HG02943 (cell line): ENCODE measurements around the gene EIPR1.

Source experiments
- ATAC-seq: cut with Tn5 transposase; IDR thresholded peaks from one replicate; pipeline ENCODE4 v1.9.1; 2021; ENCODE audit warnings: mild to moderate bottlenecking, low read depth, moderate library complexity; ENCODE audit not compliant: unreplicated experiment

Gene EIPR1

DNA sequence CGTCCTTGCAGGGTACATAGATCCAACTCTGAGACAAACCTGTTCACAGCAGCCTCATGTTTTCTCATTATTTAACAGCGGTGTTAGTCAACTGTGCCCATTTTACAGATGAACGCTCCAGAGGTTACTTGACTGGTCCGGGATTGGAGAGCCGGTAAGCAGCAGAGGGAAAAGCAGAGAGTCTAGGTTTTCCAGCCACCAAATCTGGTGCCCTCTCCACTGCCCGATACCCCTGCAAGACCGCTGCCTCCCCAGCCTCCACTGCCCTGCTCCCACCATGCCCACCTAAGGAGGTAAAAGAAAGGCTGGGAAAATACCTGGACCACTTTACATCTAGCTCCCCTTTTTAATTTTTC, 51.5 kb downstream of the EIPR1 start:
- ATAC-seq = no peak

DNA sequence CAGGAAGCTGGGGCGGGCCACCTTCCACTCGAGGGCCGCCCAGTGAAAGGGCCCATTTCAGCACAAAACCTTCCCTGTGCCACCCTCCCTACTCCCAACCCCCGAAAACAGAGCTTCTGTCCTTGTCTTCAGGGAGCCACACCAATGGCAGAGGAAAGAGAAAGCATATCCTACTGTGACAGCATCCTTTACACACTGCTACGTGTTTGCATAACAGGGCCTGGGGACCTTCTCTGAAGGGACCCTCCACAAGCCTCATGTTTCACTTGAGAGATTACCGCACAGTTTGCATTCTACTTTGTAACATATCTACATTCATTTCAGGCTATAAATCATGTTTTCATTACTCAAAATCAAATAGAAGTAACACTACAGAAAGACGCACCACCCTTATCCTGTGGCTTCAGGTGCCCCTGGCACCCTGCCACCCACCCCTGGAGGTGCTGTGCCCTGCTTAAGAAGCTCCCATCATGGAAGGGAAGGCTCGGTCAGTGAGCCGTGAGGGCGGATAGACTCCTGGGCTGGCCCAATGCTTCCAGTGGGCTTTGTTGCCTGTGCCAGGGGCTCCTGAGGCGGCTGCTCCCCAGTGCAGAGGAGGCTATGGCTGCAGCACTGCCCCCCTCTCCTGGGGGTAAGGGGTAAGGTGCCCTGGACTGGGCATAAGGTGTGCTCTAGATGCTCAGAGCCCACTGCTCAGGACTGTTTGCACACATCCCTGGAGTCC, 52.0 kb downstream of the EIPR1 start:
- ATAC-seq = no peak

DNA sequence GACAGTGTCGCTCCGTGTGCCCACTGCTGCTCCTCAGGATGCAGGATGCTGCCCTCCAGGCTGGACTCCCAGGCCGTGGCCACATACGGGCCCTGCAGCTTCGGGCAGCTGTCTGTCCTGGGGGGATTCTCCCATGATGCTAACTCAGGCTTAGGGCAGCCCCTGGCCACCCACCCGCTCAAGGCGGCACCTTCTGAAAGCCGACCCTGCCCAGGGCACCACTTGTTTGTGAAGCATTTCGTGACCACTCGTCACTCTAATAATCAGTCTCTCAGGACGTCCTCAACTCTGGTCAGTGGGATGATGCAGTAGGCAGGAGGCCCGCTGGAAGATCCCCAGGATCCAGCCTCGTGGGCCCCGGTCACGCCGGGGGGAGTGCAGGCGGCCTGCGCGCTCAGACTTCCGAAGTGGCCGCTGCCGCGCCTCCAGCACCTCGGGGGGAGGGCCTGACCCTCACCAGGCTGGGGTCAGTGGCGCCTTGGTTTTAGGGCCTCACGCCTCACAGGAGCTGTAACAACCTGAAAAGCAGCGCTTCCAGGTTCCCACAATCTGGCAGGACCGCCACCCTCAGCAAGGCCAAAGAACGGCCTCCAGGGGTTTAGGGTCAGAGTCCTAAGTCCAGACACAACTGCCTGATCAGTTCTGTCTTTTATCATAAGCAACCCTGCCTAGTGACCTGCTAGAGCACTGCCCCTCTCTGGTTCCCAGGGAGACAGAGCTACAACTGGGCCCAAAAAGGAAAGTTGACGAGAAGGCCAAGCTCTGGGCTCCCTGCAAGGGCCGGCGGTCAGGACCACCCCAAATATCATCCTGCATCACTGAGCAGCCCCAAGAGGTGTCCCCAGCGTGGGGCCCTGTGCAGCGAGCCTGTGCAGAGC, 53.0 kb downstream of the EIPR1 start:
- no peak for ATAC-seq

DNA sequence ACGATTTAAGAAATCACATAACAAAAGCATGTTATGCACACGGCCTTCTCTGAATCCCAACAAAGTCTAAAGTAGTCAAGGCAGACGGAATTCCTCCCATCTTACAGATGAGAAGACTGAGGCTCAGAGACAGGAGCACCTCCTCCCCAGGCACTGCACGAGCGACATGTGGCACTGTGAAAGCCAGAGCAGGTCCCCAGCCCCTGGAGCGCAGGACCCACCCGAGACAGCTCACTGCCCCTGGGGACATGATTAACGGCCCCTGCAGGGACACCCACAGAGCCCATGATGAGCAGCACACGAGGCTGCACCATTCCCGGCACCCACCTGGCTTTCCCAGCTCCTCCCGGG, 53.6 kb downstream of the EIPR1 start:
- ATAC-seq = no peak

DNA sequence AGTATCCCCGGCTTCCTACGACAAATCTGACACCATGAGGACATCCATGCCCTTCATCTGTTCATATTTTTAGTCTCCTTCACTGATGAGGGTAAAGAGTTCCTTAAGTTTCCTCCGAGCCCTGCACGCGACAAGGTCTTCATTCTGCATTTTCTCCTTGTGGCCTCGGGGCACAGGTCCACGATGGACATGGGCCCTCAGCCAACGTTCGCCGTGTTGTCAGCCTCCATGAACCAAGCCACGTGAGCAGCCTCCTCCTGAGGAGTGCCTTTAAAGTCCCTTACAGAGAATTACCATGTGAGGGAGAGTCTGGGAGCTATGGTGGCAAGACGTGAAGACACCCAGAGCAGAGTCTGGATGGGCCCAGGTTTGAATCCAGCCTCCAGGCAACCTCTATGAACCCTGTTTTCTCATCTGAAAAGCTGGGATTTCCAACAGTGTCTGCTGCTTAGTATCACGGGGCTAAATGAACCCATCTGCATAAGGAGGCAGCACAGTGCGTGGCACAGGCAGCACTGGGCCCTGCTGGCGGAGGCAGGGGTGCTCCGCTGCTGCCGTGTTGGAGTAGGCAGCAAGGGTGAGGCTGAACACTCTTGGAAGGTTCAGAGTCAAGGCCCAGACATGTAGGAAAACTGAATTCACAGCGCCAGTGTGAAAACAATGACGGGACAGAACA, 54.1 kb downstream of the EIPR1 start:
- no peak for ATAC-seq

DNA sequence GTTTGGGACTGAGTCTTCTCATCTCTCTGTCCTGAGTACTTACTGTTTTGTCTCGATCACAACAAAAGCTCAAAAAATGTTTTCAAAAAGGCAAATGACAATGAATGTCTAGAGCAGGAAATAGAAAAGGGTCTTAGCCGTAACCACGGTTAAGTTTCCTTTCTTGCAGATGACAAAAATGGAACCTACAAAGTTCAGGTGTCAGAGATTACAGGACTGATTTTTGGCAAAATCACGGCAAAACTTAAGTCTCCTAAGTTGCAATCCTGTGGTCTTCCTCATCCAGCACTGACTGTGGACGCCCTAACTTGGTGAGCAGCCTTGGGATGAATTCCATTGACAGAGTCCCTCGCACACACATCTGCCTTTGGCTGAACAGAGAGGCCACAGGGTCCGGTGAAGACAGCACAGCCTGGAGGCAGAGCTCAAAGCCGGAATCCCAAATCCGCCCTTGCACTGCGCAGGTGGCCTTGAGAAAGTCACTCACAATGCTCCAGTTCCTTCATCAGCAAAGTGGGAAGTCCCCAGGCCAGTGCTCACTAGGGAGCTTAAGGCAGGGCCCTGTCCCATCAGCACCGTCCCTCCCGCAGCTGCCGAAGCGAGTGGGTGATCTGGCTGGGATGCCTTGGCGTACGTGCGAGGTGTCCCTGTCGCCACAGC, 55.2 kb downstream of the EIPR1 start:
- ATAC-seq = no peak

DNA sequence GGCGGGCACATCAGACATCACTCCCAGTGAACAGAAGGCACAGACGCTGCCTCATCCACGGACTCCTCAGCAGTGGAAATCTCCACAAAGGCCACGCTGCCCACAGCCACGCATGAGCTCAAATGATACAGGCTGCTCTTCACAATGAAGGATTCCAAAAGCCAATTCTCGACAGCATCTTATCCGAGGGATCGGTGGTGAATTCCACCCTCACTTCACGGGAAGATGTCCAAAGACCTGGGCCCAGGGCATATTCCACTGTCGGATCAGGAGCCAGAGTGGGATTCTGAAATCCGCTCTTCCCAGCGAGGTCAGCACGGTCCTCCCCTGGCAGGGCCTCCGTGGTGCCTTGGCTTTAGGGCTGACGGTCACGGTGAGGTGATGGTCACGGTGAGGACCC, 55.8 kb downstream of the EIPR1 start:
- ATAC-seq = no peak

DNA sequence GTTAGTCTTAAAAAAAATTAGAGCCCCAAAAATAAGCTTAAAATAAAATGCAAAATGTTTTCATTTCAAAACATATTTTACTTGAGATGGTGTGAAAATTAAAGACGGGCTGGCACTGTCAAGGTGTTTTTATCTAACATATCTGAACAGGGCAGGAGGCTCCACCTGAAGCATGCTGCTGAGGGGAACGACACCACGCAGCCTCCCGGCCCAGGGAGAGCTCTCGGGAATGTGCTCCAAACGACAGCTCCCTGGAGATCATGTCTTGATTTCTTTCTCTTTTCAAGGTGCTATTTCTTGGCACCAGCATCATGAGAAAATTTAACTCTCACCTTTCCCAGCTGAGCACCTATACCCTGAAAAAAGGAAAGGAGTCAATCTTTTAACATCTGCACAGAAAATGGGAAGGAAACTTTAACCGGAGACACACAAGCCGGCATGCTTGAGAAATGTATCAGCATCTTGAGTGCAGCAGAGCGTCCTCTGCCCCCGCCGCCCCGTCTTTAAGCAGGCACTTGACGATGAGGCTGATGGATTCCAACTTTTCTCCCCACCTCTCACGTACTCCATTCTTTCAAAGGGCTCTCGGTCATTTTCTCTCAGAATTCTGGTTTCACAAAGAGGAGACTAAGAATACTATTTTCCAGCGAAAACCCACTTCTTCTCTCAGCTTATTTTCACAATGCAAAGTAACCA, 56.6 kb downstream of the EIPR1 start:
- no peak for ATAC-seq

DNA sequence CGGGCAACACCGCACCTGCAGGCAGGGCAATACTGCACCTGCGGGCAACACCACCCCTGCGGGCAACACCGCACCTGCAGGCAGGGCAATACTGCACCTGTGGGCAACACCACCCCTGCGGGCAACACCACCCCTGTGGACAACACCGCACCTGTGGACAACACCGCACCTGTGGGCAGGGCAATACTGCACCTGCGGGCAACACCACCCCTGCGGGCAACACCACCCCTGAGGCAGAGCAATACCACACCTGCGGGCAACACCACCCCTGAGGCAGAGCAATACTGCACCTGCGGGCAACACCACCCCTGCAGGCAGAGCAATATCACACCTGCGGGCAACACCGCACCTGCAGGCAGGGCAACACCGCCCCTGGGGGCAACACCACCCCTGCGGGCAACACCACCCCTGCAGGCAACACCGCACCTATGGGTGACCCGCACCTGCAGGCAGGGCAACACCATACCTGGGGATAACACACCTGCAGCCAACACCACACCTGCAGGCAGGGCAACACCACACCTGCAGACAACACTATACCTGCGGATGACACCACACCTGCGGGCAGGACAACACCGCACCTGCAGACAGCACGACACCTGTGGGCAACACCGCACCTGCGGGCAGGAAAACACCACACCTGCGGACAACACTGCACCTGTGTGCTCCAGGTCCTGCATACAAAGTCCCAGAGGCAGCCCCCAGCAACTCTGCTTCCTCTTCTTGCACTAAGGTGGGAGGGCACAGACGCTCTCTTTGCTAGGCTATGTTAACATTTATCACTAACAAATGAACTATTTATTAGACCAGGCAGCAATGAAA, 57.7 kb downstream of the EIPR1 start:
- no peak for ATAC-seq

DNA sequence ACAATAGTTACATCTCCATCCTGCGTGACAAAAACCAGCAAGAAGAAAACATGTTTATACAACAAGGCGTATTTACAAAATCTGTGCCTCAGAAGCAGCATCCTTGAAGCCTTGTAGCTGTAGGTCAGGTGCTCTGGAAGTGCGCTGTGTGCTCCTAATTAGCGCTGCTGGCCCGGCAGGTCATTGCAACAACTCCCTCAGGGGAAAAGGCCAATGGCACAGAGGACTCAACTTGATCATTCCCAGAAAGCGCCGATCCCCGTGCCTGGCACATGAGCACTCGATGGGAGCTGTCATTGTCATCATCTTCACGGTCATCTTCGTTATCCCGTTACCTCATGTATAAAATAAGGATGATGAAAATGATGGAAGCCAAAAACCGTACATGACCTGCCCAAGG, 58.5 kb downstream of the EIPR1 start:
- no peak for ATAC-seq

DNA sequence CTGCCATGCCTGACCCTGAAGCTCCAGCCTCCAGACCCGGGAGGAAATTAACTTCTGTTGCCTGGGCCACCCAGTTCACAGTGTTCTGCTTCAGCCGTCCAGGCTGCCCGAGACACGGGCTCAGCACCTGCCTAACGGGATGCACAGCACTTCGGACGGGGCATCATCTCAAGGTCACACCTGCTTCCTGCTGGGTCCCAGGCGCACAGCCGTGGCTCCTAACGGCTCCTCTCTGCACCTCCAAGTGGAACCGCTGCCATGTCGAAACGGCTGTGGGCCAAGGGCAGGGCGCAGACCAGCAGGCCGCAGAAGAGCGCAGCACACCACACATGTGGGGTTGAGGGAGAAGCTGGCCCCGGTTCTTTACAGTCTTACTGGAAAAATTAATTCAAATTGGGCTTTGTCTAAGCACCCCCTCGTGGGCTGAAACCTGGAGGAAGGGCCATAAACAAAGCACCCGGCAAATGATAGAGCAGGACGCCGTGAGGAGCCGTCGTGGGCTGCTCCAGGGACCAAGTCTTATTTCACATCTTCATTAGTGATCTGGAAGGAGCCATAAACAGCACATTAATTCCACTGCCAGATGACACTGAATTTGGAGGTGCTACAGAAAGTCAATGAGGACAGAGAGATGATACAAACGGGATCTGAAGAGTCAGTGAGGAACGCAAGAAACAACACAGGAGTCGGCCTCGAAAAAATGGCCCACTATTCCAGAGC, 59.6 kb downstream of the EIPR1 start:
- ATAC-seq = no peak

DNA sequence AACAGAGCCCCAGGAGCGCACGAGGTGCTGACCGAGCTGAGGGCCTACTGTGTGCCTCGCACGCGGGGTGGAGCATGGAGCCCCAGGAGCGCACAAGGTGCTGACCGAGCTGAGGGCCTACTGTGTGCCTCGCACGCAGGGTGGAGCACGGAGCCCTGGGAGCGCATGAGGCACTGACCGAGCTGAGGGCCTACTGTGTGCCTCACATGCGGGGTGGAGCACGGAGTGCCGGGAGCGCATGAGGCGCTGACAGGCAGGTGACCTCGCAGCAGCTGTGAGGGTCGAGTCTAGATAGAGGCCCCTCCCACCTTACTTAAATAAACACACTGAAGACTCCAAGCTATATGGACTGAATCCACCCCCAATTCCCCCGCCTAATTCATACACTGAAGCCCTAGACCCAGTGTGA, 60.3 kb downstream of the EIPR1 start:
- ATAC-seq = no peak

DNA sequence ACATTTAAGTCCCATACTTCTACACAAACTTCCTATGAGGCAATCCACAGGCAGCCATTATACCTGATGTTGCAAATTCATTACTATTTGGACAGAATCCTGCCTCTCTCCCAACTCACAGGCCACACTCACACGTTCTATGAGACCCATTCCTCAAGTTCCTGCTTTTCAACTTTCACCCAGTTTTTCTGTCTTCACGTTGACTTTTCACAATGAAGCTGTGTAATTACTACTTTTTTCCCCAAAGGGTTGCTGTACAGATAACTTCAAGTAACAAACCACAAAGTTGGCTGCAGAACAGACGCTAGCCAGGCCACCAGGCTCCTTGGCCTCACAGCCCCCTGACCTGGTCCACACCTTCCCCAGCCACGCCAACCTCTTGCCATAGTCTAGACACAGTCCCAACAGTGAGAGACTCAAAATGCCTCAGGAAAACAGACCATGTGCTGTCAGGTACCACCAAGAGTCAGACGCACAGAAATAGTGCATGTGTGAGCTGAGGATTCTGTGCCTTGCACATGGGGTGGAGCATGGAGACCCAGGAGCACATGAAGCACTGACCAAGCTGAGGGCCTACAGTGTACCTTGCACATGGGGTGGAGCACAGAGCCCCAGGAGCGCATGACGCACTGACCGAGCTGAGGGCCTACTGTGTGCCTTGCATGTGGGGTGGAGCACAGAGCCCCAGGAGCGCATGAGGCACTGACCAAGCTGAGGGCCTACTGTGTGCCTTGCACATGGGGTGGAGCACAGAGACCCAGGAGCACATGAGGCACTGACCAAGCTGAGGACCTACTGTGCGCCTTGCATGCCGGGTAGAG, 61.0 kb downstream of the EIPR1 start:
- no peak for ATAC-seq

DNA sequence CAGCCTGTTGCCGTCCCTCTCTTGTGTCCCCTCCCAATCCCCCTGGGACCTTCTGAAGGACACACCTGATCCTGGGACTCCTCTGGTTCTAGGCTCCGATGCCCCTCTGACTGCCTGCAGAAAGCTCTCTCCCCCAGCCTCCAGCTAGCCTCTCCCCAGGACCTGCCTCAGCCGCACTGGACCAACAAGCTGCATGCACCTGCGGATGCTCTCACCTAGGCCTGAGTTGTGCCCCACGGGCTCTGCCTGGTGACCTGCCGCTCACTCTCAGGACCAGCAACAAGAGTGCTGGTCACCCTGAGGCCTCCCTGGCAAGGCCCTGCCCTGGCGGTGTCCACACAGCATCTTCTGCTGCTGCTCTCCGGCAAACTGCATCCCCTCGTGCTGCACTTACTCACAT, 63.0 kb downstream of the EIPR1 start:
- ATAC-seq = no peak

DNA sequence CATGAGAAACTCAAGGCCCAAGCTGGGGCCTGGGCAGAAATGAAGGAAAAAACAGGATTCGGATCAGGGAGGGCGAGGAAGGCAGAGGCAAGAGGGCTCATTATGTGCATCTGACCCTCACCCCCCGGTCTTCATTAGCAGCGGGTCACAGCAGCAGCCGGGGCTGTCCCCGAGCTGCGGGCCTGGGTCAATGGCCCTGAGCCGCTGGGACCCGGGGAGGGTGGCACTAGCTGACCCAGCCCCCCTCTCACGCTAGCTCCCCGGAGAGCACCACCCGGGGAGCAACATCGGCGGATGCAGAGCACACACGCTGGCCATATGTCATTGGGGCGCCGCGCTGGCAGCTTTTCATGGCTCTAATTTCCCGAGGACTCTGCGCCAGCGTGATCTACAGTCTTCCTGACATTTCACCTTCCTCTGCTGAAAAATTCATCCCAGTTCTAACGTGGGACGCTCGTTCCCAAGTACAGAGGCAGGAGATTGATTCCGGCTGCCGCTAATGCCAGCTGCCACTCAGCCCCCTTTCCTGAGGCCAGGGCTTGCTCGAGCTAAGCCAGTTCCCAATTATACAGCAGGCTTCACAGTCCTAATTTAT, 63.7 kb downstream of the EIPR1 start:
- ATAC-seq = no peak

DNA sequence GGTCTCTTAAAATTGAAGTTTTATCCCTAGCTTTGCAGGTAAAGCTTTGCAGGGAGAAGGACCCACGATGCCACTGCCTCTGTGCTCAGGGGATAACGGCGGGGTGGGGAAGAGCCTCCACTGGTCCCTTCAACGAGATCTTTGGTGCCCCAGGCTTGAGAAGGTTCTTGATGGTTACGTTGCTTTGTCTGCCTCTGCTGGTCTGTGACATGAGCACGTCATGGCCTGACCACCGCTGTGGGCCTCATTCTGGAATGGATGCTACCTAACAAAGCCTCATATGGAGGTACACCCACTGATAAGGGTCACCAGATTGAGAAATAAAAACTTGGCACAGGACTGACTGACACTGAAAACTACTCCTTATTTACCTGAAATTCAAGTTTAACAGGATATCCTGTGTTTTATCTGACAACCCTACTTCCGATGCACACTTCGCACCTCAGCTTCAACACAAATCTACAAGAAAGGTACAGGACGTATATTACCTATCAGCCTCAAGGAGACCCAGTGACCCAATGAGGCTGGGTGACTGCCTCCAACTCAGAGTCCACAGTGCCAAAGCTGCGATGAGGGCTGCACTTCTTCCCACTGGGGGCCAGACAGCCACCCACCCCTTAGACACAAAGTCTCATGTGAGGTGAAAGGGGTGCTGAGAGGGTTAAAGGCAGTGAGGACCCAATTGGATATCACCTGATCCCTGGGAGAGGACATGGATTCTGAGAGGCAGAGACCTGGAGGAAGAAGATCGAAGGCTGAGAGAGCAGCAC, 64.9 kb downstream of the EIPR1 start:
- ATAC-seq = no peak

DNA sequence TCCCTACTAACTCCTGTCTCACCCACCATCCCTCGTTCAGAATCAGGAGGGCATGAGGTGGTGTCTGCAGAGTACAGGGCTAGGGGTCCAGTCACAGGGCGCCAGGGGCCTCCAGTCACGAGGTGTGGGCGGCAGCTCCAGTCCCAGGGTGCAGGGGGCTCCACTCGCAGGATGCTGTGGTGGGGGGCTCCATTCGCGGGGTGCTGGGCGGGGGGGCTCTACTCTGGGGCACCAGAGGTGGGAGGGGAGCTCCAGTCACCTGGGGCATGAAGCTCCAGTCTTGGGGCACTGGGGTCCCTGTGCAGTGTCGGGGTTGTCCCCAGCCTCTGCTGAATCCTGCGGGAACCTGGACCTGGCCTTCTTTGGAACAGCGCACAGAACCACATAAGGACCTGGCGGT, 66.0 kb downstream of the EIPR1 start:
- ATAC-seq = no peak
